Measurements from ENCODE around the gene RALGPS2.
"Not testable (repeated sequence)": the region's sequence is repeated elsewhere in the genome, so short reads cannot be mapped to it uniquely, and the experiment has no call there.

RALGPS2 gene

GRCh38 chr1:178946855-178947676 is 222.0 kb downstream of the RALGPS2 start:
- DNase-seq = no peak

GRCh38 chr1:178947677-178947981 is 222.6 kb downstream of the RALGPS2 start:
- no peak for DNase-seq

- no peak for DNase-seq
Observed at GRCh38 chr1:178948676-178949075, 223.6 kb downstream of the RALGPS2 start.

GRCh38 chr1:178949866-178950265 is 224.8 kb downstream of the RALGPS2 start:
- DNase-seq = not testable (repeated sequence)

- no peak for DNase-seq
Observed at GRCh38 chr1:178951600-178951999, 226.6 kb downstream of the RALGPS2 start.

- DNase-seq = no peak
Observed at GRCh38 chr1:178953034-178953433, 228.0 kb downstream of the RALGPS2 start.

GRCh38 chr1:178953538-178954324 is 228.7 kb downstream of the RALGPS2 start:
- no peak for DNase-seq

- no peak for DNase-seq
Observed at GRCh38 chr1:178954325-178954690, 229.3 kb downstream of the RALGPS2 start.

GRCh38 chr1:178954937-178955336 is 229.9 kb downstream of the RALGPS2 start:
- no peak for DNase-seq

- no peak for DNase-seq
Observed at GRCh38 chr1:178955391-178955954, 230.4 kb downstream of the RALGPS2 start.

- no peak for DNase-seq
Observed at GRCh38 chr1:178958491-178958890, 233.4 kb downstream of the RALGPS2 start.

- no peak for DNase-seq
Observed at GRCh38 chr1:178959543-178960460, 234.8 kb downstream of the RALGPS2 start.

- no peak for DNase-seq
Observed at GRCh38 chr1:178960482-178961240, 235.6 kb downstream of the RALGPS2 start.

GRCh38 chr1:178961331-178961730 is 236.3 kb downstream of the RALGPS2 start:
- no peak for DNase-seq

- DNase-seq = no peak
Observed at GRCh38 chr1:178961868-178962267, 236.8 kb downstream of the RALGPS2 start.

GRCh38 chr1:178962853-178963711 is 238.0 kb downstream of the RALGPS2 start:
- DNase-seq = no peak

GRCh38 chr1:178964469-178965330 is 239.7 kb downstream of the RALGPS2 start:
- DNase-seq = no peak

- no peak for DNase-seq
Observed at GRCh38 chr1:178966312-178966711, 241.3 kb downstream of the RALGPS2 start.

- DNase-seq = no peak
Observed at GRCh38 chr1:178969226-178969987, 244.4 kb downstream of the RALGPS2 start.

Data from NCI-H510A (cell line).